Activated CD8-positive, alpha-beta T cell treated with anti-CD3 and anti-CD28 coated beads for 36 hours (primary cell): ENCODE measurements around the gene CACNA2D3. TPM values are rescaled to one million over a fixed set of nuclear protein-coding genes. Genes with fewer than 3 reads are reported as not detected.

ENCODE experiments used
- ATAC-seq: fragments of 200-7000 bp; cut with Tn5 transposase; one replicate; pipeline ENCODE4 v1.10.0; 2021; ENCODE audit warnings: mild to moderate bottlenecking, moderate library complexity
- CTCF ChIA-PET: fragments of 350-600 bp; sonication (Branson Sonifier 250); formaldehyde crosslinking; loops from one replicate; lab custom pipeline; 2021; ENCODE audit warnings: antibody characterized with exemption; lab: Charles Lee
- POLR2A ChIA-PET: fragments of 350-600 bp; sonication (Branson Sonifier 250); formaldehyde crosslinking; loops from one replicate; lab custom pipeline; 2021; ENCODE audit warnings: antibody characterized with exemption; lab: Charles Lee
- DNase-seq: peaks from one replicate; pipeline ENCODE4 v3.0.0-alpha.2; 2020
- H3K27ac Mint-ChIP-seq: one replicate; pipeline ENCODE4 v1.8.0; 2021; ENCODE audit warnings: mild to moderate bottlenecking, mixed read lengths
- H3K27me3 Mint-ChIP-seq: one replicate; pipeline ENCODE4 v1.8.0; 2021; ENCODE audit warnings: mixed read lengths
- H3K36me3 Mint-ChIP-seq: one replicate; pipeline ENCODE4 v1.8.0; 2021; ENCODE audit warnings: low read depth, mixed read lengths
- H3K4me1 Mint-ChIP-seq: one replicate; pipeline ENCODE4 v1.8.0; 2021; ENCODE audit warnings: low read depth, mixed read lengths
- H3K4me3 Mint-ChIP-seq: one replicate; pipeline ENCODE4 v1.8.0; 2021; ENCODE audit warnings: mild to moderate bottlenecking, moderate library complexity, mixed read lengths
- H3K9me3 Mint-ChIP-seq: one replicate; pipeline ENCODE4 v1.8.0; 2021; ENCODE audit warnings: mixed read lengths
- intact Hi-C: fragments of 100-400 bp; cut with micrococcal nuclease; formaldehyde crosslinking; loops from one replicate; pipeline ENCODE4 v1.10.0; 2022
- total RNA-seq, 2 experiments: library from RNA; stranded (reverse); gene quantifications; one replicate each; pipeline ENCODE4 v1.2.3, GENCODE V29; 2021
- TF ChIP-seq, protein P1 (sequence below): fragments of 200-600 bp; IDR thresholded peaks from one replicate; pipeline ENCODE4 v1.8.0; 2022; ENCODE audit warnings: antibody characterized with exemption, mild to moderate bottlenecking

Gene CACNA2D3
- total RNA-seq, 2 experiments from 2014 or later: not detected

GRCh38 chr3:54262541-54262940 lies 140.2 kb downstream of the CACNA2D3 start:
- POLR2A ChIA-PET: no interaction called here
- ATAC-seq (no peak), DNase-seq (no peak)
- Mint-ChIP-seq H3K4me1 (no peaks in the 10 kb centered on the region), H3K9me3 (no peaks in the 10 kb centered on the region), H3K36me3 (no peaks in the 10 kb centered on the region), H3K27me3 (peaks cover 6% of the 10 kb centered on the region), H3K27ac (no peak overlapping the region), H3K4me3 (no peak overlapping the region)
- intact Hi-C loops: no loop called here
- TF ChIP-seq, protein P1, sequence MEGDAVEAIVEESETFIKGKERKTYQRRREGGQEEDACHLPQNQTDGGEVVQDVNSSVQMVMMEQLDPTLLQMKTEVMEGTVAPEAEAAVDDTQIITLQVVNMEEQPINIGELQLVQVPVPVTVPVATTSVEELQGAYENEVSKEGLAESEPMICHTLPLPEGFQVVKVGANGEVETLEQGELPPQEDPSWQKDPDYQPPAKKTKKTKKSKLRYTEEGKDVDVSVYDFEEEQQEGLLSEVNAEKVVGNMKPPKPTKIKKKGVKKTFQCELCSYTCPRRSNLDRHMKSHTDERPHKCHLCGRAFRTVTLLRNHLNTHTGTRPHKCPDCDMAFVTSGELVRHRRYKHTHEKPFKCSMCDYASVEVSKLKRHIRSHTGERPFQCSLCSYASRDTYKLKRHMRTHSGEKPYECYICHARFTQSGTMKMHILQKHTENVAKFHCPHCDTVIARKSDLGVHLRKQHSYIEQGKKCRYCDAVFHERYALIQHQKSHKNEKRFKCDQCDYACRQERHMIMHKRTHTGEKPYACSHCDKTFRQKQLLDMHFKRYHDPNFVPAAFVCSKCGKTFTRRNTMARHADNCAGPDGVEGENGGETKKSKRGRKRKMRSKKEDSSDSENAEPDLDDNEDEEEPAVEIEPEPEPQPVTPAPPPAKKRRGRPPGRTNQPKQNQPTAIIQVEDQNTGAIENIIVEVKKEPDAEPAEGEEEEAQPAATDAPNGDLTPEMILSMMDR: no peak
- CTCF ChIA-PET: no interaction called here

DNA sequence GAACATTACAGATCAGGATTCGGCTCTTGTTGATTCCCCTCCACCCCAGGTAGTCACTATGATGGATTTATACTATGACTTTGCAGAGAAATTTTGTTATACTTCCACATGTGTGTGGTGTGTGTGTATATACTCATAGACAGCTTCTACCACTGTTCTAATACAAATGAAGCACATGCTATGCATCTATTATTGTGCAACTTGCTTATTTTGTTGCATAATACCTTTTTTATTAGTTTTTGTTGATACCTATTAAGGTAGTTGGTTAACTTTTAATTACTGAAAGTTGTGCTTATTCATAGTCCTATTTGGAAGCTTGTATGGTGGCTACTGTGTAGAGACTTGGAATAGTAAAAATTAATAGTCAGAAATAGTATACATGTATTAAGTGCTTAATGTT lies 140.6 kb downstream of the CACNA2D3 start:
- POLR2A ChIA-PET: no interaction called here
- TF ChIP-seq, protein P1: no peak

DNA sequence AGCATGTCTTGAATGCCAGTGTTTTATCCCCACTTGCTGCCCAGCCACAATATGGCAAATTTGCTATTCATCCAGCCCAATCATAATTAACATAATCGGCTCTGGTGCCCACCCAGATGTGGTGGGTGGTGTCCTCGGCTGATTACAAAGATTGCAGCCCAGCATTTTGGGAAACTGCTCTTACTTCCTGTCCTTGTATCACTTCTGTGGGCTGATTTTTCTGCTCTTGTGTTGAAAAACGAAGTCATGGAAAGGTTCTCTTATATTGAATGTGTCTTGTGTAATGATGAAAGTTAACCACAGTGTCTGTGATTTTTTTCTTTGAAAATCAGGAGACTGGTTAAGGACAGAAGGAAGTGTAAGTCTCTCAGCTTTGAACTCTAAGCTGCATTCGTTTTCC lies 141.7 kb downstream of the CACNA2D3 start:
- H3K27me3 Mint-ChIP-seq: peaks cover 6% of the 10 kb centered on the region
- H3K9me3 Mint-ChIP-seq: no peaks in the 10 kb centered on the region
- H3K4me1 Mint-ChIP-seq: no peaks in the 10 kb centered on the region
- intact Hi-C loops: no loop called here
- no peak overlapping the region for H3K4me3 Mint-ChIP-seq
- ATAC-seq (no peak), DNase-seq (no peak)
- H3K27ac Mint-ChIP-seq: no peak overlapping the region
- no peaks in the 10 kb centered on the region for H3K36me3 Mint-ChIP-seq
- ChIA-PET CTCF (no interaction called here), POLR2A (no interaction called here)
- TF ChIP-seq, protein P1: no peak

More for the DNA sequence above, 140.6 kb downstream of the CACNA2D3 start:
- peaks cover 6% of the 10 kb centered on the region for H3K27me3 Mint-ChIP-seq
- intact Hi-C loops: no loop called here
- no peaks in the 10 kb centered on the region for H3K4me1 Mint-ChIP-seq
- H3K9me3 Mint-ChIP-seq: no peaks in the 10 kb centered on the region
- no peak overlapping the region for H3K27ac Mint-ChIP-seq
- no peak overlapping the region for H3K4me3 Mint-ChIP-seq
- CTCF ChIA-PET: no interaction called here
- no peak for ATAC-seq
- no peak for DNase-seq
- H3K36me3 Mint-ChIP-seq: no peaks in the 10 kb centered on the region

GRCh38 chr3:54270816-54271526 lies 148.6 kb downstream of the CACNA2D3 start:
- TF ChIP-seq, protein P1: no peak
- intact Hi-C loops: no loop called here
- H3K27me3 Mint-ChIP-seq: no peaks in the 10 kb centered on the region
- no peak overlapping the region for H3K4me3 Mint-ChIP-seq
- CTCF ChIA-PET: no interaction called here
- no peaks in the 10 kb centered on the region for H3K4me1 Mint-ChIP-seq
- no peaks in the 10 kb centered on the region for H3K9me3 Mint-ChIP-seq
- no peak for DNase-seq
- POLR2A ChIA-PET: no interaction called here
- no peak for ATAC-seq
- no peaks in the 10 kb centered on the region for H3K36me3 Mint-ChIP-seq
- H3K27ac Mint-ChIP-seq: no peak overlapping the region

GRCh38 chr3:54273791-54274190 lies 151.4 kb downstream of the CACNA2D3 start:
- no peak for DNase-seq
- Mint-ChIP-seq H3K4me3 (no peak overlapping the region), H3K9me3 (peaks cover 3% of the 10 kb centered on the region), H3K27me3 (no peaks in the 10 kb centered on the region), H3K4me1 (no peaks in the 10 kb centered on the region), H3K36me3 (no peaks in the 10 kb centered on the region), H3K27ac (no peak overlapping the region)
- TF ChIP-seq, protein P1: no peak
- intact Hi-C loops: no loop called here
- POLR2A ChIA-PET: no interaction called here
- ATAC-seq: no peak
- CTCF ChIA-PET: no interaction called here
